Activated CD4-positive, CD25-positive, alpha-beta regulatory T cell treated with anti-CD3 and anti-CD28 coated beads, Interleukin-2, amount 50 U/mL, for 72 hours (primary cell): ENCODE measurements around the gene KEL.
"Not testable (repeated sequence)": the region's sequence is repeated elsewhere in the genome, so short reads cannot be mapped to it uniquely, and the experiment has no call there.

Experiments used
- DNase-seq: peaks from one replicate; pipeline ENCODE4 v3.0.0; 2021

The KEL gene, protein sequence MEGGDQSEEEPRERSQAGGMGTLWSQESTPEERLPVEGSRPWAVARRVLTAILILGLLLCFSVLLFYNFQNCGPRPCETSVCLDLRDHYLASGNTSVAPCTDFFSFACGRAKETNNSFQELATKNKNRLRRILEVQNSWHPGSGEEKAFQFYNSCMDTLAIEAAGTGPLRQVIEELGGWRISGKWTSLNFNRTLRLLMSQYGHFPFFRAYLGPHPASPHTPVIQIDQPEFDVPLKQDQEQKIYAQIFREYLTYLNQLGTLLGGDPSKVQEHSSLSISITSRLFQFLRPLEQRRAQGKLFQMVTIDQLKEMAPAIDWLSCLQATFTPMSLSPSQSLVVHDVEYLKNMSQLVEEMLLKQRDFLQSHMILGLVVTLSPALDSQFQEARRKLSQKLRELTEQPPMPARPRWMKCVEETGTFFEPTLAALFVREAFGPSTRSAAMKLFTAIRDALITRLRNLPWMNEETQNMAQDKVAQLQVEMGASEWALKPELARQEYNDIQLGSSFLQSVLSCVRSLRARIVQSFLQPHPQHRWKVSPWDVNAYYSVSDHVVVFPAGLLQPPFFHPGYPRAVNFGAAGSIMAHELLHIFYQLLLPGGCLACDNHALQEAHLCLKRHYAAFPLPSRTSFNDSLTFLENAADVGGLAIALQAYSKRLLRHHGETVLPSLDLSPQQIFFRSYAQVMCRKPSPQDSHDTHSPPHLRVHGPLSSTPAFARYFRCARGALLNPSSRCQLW

DNA sequence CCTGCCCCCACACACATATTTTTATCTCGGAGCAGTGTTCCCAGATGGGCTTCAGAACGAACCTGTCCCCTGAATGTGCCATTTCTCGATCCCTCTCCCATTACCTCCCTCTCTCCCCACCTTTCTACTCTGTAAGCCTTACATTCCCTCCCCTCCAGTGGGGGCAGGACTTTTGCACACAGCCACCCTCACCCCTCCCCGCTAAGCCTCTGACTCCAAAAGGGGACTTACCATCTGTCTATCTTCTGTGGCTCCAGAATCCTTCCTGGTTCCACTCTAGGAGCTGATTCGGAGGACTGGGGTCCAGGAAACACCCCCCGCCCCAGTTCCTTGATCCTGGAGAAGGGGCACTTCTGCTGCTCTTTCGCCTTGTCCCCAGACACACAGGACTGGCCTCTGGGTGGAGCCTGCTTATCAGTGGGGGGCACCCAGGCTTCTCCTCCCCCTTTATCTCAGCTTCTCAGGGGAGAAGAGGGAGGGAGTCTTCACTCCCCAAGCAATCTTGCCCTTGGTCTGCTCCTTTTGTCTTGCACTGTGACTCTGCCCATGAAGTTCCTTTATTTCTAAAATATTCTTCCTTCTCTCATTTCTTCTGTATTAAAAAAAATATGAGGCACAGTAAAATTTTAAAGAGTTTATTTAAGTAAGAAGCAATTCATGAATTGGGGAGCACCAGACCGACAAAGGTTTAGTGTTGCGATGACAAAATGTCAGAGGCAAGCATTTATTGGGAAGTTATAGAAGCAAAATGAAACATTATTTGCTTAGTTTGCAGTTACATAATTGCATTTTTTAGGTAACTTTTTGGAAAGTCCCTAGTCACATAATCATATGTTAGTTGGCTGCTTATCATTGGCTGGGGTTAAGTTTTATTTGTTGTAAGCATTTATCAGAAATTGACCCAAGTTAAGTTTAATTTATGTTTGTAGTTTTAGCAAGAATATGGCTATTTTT, at the start of gene KEL:
Gene KEL (minus strand): TSS at position 391 of the 954 bp plus-strand sequence. CDS start 157 bp downstream, at position 234.
- no peak for DNase-seq

DNA sequence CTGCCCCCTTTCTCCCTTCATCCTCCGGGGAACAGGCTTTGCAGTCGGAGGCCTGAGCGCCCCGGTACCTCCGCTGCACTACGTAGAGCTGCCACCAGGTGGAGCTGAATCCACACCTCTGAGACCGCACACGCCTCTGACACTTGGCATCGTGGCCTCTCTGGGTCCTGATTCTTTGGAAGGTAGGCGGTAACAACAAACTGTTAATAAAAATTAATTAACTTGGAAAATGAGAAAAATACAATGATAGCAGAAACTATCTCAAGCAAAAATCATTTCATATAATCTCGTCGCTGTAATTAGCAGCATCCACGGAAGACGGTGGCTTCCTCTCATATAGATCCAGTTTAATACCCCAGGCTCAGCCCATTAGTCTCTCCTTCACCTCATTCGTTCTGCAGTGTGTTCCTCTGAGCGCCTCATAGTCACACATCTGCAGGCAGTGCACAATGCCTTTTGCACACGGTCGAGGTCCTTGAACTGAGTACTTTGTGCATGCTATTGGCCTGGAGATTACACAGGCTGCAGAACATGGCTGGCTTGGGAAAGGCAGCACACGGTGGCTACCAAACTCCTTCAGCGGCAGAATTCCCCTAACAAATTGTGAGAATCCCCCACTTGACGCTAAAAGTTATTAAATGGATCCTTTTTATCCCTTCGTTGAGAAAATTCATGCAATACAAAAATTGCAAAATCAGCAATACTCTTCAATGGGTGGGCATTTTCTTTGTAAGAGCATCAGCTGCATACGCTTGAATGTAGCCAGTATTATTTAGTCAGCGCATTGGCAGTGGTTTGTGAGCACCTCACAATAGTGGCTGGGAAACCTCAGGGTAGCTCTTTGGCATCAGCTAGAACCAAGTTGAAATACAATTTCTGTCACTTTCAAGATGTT, 46.1 kb upstream of the KEL start:
- peak; percentile 85 for DNase-seq

DNA sequence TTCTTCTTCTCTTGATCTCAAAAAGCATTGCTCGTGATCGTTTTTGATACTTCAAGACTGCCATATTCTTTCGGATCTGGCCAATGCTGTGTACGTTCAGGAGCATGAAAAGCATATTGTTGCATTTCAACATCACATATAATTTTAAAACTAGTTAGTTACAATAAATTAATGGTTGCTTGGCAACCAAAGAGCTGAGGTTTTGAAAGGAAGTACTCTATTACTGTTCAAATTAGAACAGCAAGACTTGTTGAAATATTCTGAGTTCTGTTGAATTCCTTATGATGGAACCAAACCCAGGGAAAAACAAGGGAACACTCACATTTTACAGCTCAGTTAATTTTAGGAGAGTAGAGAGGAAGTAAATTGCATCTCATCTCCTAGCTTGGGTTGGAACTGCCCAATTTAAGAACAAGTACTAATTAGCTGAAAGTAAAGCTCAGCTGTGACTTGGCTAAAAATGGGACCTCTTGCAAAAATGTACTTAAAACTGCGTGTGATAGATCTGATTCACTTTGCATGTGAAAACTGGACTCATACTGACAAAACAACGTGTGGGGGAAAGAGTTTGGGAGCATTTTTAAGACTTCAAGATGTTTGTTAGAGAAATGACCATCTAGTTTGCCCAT, 43.6 kb upstream of the KEL start:
- DNase-seq: no peak

DNA sequence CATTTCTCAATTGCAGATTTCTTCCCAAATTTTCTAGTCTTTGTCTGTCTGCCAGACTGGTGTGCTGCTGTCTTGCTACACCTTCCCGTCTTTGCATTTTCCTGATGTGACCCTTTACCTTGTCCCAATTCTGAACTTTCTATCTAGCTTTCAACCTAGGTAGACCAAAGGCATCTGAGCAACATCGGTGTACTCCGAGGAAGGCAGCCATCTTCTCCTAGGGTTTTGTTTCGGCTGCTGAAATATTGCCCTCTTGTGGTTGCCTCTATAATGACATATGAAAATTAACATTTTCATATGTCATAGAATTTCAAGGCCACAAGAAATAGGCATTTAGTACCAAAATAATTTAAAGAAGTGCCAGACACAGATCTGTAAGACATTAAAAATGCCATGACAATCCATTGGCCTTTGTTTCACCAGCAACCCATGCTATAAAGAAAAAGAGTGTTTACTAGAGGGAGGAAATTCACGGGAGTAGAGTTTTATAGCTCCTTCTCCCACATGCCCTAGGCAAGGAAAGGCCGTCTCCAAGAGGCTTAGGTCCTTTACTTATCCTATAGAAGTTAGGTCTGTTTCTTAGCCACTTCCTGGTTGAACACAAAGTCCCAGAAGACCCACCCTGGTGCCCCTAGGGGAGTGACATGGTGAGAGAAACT, 41.4 kb upstream of the KEL start:
- DNase-seq: no peak

DNA sequence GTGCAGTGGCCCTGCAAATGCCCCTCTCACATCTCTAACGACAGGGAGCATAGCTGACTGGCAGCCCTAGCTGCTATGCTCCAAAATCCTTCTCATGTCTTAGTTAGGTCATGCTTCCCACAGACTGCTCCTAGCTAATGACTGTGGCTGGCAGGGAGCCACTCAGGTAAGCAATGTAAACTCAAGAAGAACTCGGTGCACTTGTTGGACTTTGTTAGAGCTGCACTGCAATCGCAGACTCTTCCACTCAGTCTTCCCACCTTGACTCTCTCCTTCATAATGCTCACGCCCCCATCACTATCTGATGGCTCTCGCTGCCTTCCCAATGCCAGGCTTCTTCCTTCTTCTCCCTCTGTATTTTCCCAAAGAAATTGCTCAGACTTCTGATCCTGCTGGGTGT, 40.7 kb upstream of the KEL start:
- DNase-seq: no peak

DNA sequence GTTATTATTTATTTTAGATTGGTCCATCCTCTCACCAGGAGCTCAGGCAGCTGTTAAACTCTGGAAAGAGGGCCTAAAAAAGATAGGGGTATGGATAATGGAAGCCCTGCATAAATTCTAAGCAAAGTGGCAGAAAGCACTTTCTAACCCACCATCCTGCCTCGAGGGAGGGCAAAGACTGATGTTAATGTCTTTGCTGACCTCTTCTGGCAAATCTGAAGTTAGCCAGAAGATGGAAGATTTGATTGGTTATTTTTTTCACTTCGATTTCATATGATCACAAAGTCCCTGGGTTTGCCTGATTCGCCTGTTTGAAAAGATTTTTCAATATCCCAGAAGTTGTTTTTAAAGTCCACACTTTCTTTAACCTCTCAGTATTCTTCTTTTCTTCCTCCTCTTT, 39.9 kb upstream of the KEL start:
- no peak for DNase-seq

DNA sequence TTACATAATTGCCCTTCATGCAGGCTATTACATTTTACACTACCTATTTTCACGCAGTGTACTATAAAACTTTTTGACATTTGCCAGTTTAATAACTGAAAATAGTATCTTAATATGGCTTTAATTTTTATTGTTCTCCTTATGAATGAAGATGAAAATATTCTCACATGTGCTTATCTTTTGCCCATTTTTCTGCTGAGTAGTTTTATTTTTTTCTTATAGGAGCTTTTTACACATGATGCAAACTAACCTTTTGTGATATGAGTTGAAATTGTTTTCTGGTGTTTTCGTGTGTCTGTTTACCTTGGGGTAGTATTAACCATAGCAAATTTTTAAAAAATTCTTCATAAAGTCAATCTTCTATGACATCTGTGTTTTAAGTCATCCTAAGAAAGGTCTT, 38.5 kb upstream of the KEL start:
- DNase-seq: no peak

DNA sequence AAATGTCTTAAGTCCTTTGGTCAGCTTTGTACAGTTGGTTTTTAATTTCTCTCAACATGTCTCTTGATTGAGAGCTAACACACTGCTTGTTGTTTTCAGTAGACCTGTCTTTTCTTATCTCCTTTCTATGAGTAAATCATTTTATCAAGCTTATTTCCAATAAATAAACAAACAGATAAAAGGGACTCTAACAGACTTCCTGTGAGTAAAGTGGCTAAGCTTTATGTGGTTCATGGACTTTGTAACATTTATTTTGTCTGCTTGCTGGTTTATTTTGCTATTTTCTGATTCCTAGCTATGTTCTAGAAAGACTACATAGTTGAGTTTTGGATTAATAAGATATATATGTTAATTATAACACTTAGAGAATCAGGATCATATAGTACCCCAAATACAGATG, 37.6 kb upstream of the KEL start:
- no peak for DNase-seq

DNA sequence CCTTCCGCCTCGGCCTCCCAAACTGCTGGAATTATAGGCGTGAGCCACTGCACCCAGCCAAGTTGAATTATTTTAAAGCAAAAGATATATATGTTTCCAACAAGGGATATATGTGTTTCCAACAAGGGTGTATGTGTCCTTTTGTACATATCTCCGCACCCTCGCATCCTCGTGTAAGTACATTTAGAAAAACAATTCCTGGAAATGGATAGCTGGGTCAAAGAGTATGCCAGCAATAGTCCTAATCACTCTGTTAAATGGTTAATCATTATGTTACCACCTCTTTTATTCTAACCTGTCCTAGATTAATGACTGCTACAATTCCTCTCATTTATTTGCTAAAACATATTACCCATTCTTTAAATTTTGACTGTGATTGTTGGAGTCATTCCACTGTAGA, 36.8 kb upstream of the KEL start:
- DNase-seq: no peak

DNA sequence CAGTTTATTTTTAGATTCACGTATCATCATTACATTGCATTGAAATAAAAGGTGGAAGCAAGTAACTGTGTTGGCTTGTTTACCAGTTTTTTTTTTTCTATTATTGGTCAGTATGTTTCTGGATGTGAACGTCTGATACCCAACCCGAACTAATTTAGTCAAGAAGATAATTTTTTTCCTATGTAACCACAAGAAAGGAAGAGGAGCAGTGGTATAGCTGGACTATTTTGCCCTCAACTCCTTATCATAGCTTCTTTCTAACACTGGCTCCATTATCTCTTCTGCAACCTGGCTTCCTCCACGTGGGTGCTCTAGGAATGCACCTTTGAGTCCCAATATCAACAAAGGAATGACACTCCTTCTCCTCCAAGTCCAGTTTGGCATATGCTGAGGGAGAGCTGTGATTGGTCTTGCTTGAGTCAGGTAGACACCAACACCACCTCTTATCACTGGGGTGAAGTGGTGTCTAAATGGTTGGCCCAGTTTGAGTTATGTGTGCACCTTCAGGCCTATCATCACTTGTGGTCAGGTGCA, 35.4 kb upstream of the KEL start:
- no peak for DNase-seq

DNA sequence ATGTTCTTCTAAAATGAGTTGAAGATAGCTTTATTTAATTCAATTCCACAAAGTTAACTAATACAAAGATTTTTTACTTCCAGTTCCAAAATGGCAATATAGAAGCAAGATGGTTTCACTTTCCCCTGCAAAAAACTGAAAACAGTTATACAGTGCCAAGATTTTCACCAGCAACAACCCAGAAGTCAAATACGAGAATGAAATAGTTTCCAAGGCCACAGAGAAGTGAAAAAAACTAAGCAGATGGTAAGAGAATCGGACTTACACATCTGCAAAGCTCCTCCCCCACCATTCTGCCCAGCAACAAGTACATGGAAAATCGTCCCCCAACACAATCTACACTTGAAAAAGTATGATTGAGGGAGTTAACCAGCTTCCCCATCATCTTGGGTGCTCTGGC, 30.3 kb upstream of the KEL start:
- DNase-seq: no peak

DNA sequence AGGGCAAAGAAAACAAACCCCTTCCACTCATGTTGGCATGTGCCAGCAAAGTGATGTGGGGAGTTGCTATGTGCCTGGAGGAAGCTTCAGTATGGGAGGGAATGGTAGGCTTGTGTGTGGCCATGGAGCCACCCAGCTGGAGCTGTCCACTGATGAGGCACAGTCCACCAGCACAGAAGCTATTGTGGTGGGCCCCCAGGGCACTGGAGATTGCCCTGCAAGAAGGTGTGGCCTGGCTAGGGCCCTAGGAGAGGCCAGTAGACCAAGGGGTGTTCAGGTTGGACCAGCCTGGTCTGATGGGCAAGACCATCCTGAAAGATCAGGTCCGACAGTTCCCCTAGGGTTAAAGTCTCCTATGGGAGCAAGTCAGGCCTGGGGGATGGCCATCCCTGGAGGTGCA, 22.1 kb upstream of the KEL start:
- no peak for DNase-seq

DNA sequence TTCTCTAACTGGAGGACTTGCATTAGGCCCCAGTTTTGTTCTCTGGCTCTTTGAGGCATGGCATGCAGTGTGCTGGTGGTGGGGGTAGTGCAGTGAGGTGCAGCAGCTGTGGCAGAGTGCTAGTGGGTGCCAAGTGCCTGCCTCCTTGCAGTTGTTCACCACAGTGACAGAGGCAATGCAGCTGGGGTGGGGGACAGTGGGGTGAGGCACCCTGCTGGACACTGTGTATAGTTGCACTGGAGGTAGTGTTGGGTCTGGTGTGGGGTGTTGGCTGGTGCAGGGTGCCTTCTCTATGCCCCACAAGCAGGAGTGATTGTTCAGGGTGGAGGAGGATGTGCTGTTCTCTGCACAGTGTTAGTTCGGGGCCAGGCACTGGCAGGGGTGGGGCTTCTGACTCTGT, 21.7 kb upstream of the KEL start:
- no peak for DNase-seq

DNA sequence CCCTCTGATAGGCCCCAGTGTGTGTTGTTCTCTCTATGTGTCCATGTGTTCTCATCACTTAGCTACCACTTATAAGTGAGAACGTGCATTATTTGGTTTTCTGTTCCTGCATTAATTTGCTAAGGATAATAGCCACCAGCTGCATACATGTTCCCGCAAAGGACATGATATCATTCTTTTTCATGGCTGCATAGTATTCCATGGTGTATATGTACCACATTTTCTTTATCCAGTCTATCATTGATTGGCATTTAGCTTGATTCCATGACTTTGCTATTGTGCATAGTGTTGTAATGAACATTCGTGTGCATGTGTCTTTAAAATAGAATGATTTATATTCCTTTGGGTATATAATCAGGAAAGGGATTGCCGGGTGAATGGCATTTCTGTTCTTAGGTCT, 16.2 kb upstream of the KEL start:
- not testable (repeated sequence) for DNase-seq

DNA sequence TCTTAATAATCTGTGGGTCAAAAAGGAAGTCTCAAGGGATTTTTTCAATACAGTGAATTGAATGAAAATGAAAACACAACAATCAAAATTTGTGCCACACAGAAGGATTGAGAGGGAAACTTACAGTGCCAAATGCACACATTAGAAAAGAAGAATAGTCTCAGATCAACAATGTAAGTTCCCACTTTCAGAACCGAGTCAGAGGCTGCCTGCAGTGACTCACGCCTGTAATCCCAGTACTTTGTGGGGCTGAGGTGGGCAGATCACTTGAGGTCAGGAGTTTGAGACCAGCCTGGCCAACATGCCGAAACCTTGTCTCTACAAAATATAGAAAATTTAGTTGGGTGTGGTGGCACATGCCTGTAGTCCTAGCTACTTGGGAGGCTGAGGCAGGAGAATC, 12.5 kb upstream of the KEL start:
- no peak for DNase-seq

DNA sequence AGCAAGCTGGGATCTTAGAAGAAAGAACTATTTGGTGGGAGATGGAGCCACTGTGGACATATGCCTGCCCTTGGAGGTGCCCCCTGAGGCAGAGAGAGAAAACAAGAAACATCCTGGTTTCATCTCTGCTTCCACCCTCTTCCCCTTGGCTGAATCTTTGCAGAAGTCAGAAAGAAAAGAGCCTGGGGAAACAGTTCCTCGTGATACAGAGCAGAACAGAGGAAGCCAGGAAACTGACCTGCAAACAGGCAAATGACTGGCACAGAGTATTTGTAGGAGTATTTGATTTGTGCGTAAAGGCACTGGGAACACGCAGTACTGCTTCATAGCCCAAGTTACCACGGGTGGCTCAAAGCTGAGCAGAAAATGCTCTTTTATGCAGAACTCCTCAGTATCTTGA, 7.0 kb upstream of the KEL start:
- DNase-seq: no peak

DNA sequence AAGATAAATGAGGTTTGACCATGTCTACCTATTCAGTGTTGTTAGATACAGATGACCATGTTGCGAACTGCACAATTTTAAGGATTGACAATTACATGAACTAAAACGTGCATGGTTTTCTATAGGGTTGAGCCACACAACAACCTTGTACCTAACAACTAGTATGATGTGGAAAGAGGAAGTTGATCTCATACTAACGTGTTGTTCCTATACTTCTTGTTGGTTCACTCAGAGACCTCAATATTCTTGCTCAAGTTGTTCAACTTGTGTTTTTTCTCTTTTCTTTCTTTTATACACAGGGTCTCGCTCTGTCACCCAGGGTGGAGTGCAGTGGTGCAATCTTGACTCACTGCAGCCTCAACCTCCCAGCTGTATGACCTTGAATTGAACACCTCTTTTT, 6.1 kb upstream of the KEL start:
- DNase-seq: no peak

DNA sequence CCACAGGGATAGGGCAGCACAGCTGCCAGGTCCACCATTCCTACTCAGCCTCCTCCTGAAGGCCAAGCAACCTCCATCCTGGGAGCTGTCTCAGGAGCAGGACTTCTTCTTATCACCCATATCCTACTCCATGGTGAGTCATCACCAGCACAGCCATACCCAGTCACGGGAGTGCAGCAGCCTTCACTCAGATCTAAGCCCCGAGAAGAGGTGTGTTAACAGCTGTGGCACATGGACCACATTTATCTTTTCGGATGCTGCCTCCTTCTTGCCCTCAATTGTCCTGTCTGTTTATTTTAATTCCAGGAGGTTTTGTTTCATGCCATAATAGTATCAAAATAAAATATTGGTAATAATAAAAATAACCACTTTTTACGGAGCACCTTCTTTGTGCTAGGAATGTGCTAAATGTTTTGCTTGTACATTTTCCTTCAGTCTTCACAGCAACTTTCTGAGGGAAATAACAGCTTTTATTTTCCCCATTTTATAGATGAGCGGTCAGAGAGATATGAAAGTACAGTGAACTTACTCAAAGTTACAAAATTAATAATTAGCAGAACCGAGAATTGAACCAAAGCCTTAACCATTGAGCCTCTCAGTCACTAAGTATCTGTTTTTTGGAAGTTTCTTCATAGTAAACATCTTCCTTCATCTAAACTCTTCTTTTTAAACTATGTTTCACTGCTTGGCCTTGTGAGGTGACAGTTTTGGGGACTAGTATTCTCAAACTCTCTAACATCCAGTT, 2.5 kb upstream of the KEL start:
- DNase-seq: no peak

DNA sequence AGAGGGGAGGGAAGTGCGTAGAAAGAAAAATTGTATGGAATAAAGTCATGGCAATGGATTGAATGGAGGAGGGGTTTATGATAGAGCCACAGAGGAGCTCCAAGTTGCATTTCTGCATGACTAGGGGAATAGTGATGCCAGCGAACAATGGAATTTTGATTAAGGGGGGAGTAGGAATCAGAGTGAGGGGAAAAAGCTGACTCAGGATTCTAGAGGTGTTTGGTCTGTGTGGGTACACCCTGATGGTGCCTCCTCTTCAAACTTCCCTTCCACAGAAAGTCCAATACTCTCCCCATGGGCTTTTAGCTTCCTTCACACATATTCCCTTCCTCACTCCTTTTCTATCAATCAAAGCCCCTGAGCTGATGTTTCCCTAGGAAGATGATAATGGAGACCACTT, 1.8 kb upstream of the KEL start:
- DNase-seq: no peak

DNA sequence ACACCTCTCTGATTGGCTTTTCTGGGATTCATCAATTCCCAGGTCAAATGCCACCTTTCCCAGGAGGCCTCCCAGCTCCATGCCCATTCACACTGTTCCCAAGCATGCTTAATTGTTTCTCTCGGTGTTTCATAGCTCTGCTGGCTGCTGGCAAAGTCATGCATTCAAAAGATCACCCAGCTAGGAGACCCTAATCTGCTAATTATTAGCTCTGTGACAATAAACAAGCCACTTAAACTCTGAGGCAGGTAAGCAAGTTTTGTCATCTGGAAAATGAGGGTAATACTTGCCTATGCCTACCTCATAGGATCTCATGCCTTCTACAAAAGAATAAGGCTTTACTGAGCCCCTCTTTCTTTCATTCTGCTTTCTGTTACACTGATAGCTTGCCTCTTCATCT, 828 bp upstream of the KEL start:
- no peak for DNase-seq
